Measurements from ENCODE around the gene SLC27A3.
"Not testable (repeated sequence)": the region's sequence is repeated elsewhere in the genome, so short reads cannot be mapped to it uniquely, and the experiment has no call there.

The SLC27A3 gene

DNA sequence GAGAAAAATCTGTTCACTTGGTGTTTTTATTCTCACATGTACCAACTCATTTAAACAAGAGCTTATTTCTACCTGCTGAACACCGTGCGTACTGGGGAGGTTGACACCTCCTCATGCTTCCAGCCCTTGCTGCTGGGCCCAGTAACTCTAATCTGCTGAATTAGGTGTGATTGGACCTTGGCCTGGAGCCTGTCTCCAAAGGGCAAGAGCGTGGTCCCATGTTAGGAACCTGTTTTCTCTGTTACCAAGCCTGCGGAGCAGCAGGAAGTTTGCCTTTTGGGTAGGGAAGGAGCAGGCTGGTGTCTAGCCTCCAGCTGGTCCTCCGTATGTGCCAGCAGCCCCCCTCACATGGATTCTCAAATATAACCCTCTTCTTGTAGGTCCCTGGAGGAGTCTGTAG, 10.9 kb upstream of the SLC27A3 start:
- DNase-seq (ENCODE audit: insufficient read length) (no peak), FAIRE-seq (no peak)
- TF ChIP-seq POLR2A (IDR thresholded peaks at IDR 0.05; ENCODE audit: low read depth, low read length) (no peak), TAF1 (IDR thresholded peaks at IDR 0.05; ENCODE audit: borderline replicate concordance, low read depth, low read length) (no peak), POLR2AphosphoS5 (IDR thresholded peaks at IDR 0.05; ENCODE audit: low read depth, low read length) (no peak)

- FAIRE-seq; DNase-seq (ENCODE audit: insufficient read length): not testable (repeated sequence)
Observed at GRCh38 chr1:153766663-153767062, 8.5 kb upstream of the SLC27A3 start.

DNA sequence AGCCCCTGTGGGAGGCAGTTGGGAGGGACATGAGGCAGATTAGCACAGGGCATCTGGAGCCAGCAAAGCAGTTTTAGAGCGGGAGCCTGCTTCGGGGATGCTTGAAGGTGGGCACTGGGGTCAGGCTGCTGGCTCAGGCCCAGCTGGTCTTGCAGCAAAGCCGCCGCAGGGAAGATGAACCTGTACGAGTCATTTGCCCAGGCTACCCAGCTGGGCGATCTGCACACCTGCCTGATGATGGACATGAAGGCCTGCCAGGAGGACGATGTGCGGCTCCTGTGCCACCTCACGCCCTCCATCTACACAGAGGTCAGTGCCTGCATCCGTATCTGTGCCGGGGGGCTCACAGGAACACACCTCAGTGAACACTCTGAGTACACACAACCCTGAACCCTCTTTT, 7.7 kb upstream of the SLC27A3 start:
- no peak for TF ChIP-seq POLR2A (IDR thresholded peaks at IDR 0.05; ENCODE audit: low read depth, low read length)
- no peak for TF ChIP-seq TAF1 (IDR thresholded peaks at IDR 0.05; ENCODE audit: borderline replicate concordance, low read depth, low read length)
- no peak for TF ChIP-seq POLR2AphosphoS5 (IDR thresholded peaks at IDR 0.05; ENCODE audit: low read depth, low read length)
- FAIRE-seq (no peak), DNase-seq (ENCODE audit: insufficient read length) (no peak)

DNA sequence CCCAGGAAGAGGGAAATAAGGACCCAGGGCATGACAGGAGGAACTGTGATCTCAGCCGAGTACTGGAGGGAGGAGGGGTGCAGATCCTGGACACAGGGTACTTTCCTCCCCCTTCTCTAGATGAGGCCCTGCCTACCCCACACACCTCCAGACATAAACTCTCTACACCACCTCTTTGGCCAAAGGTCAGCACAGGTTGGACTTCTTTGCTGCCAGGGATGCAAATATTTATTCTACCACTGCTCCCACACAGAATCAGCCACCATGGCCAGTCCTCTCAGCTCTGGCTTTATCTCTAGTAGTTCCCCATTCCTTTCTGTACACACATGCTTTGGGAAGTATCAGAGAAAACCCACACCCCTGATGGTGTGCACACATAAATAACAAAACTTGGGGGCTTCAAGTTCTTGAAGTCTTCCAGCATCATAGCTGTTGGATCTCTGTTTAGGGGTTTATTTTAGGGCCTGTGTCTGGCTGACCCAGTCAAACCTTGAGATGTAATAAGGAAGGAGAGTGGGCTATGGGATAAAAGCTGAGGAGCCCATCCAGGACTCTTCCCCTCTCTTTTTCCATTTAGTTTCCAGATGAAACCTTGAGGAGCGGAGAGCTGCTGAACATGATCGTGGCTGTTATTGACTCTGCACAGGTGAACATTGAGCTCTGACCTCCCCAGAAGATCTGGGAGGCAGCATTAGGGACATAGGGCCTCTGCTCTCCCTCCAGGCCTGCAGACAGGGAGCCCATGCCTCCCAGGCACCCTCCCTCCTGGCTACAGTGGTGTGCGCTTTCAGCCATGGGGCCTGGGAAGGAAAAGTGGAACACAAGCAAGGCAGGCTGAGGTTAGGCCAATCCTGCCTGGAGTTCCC, 6.7 kb upstream of the SLC27A3 start:
- TF ChIP-seq TAF1 (IDR thresholded peaks at IDR 0.05; ENCODE audit: borderline replicate concordance, low read depth, low read length) (no peak), POLR2AphosphoS5 (IDR thresholded peaks at IDR 0.05; ENCODE audit: low read depth, low read length) (no peak), POLR2A (IDR thresholded peaks at IDR 0.05; ENCODE audit: low read depth, low read length) (no peak)
- no peak for FAIRE-seq
- DNase-seq (ENCODE audit: insufficient read length), result no peak

GRCh38 chr1:153769221-153769620, 6.0 kb upstream of the SLC27A3 start:
- no peak for DNase-seq (ENCODE audit: insufficient read length)
- no peak for FAIRE-seq
- TF ChIP-seq TAF1 (IDR thresholded peaks at IDR 0.05; ENCODE audit: borderline replicate concordance, low read depth, low read length) (no peak), POLR2A (IDR thresholded peaks at IDR 0.05; ENCODE audit: low read depth, low read length) (no peak), POLR2AphosphoS5 (IDR thresholded peaks at IDR 0.05; ENCODE audit: low read depth, low read length) (no peak)

DNA sequence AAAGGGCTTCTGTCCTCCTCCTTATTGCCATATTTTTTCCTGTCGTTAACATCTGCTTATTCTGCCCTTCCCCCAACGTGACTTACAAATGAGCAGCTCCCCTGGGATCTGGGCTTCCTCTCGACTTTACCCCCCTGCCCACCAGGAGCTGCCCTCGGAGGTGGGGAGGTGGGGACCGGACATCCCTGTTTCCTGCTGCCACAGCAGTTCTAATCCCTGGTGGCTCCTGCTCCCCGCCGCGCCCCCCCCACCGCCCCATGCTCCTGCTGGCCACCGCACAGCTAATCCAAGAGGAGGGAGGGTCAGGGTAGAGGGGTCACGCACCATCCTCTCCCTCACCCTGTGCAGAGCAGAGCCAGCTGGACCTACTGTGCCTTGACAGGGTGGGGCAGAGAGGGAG, 4.4 kb upstream of the SLC27A3 start:
- no peak for FAIRE-seq
- no peak for DNase-seq (ENCODE audit: insufficient read length)
- TF ChIP-seq POLR2AphosphoS5 (IDR thresholded peaks at IDR 0.05; ENCODE audit: low read depth, low read length), result no peak
- TF ChIP-seq TAF1 (IDR thresholded peaks at IDR 0.05; ENCODE audit: borderline replicate concordance, low read depth, low read length), result no peak
- TF ChIP-seq POLR2A (IDR thresholded peaks at IDR 0.05; ENCODE audit: low read depth, low read length), result no peak

DNA sequence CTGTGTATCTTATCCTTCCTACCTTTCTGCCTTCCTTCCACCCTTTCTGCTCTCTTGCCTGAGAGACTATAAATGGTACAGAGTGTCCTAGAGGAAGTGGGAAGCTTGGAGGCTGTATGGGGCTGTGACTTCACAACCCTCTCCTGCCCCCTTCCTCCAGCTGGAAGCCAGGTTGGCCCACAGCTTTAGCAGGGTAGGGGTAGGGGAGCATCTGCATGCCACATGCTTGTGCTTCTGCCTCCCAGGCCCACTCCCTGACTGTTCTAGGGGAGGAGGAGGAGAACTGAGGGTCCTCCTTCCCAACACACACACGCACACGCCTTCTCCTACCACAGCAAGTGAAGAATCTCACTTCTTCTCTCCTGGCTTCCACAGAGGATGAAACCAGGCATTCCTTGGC, 3.9 kb upstream of the SLC27A3 start:
- DNase-seq (ENCODE audit: insufficient read length) (no peak), FAIRE-seq (no peak)
- TF ChIP-seq POLR2A (IDR thresholded peaks at IDR 0.05; ENCODE audit: low read depth, low read length) (no peak), TAF1 (IDR thresholded peaks at IDR 0.05; ENCODE audit: borderline replicate concordance, low read depth, low read length) (no peak), POLR2AphosphoS5 (IDR thresholded peaks at IDR 0.05; ENCODE audit: low read depth, low read length) (no peak)

DNA sequence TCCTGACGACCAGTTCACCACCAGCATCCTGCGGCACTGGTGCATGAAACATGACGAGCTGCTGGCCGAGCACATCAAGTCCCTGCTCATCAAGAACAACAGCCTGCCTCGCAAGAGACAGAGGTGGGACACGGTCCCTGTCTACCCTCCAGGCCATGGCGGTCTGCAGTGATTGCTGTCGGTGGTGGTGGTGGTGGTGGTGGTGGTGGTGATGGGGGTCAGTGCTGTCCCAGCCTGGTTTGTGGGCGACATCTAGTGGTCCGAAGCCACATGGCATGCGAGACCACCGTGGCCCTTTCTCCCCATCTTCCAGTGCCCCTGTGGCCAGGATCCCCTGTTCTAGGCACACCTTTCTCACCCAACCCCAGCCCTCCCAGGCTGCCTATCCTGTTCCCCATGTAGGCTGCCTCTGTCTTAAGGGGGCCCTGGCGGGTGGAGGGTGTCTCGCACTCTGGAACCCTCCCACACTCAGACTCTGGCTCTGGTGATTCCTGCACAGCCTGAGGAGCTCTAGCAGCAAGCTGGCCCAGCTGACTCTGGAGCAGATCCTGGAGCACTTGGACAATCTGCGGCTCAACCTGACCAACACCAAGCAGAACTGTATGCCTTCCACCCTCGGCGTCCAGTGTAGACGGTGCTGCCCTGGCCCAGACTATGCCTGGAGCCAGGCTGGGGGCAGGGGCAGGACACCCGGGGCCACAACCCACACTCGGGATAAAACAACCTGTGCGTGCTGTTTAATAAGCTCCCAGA, 3.2 kb upstream of the SLC27A3 start:
- no peak for FAIRE-seq
- DNase-seq (ENCODE audit: insufficient read length), result no peak

GRCh38 chr1:153773096-153773921, 1.9 kb upstream of the SLC27A3 start:
- FAIRE-seq, result peak; percentile 9
- DNase-seq (ENCODE audit: insufficient read length), result no peak
- no peak for TF ChIP-seq POLR2AphosphoS5 (IDR thresholded peaks at IDR 0.05; ENCODE audit: low read depth, low read length)
- TF ChIP-seq POLR2A (IDR thresholded peaks at IDR 0.05; ENCODE audit: low read depth, low read length), result no peak
- no peak for TF ChIP-seq TAF1 (IDR thresholded peaks at IDR 0.05; ENCODE audit: borderline replicate concordance, low read depth, low read length)

More for the DNA sequence above, 3.2 kb upstream of the SLC27A3 start:
- TF ChIP-seq TAF1 (IDR thresholded peaks at IDR 0.05; ENCODE audit: borderline replicate concordance, low read depth, low read length), result no peak
- no peak for TF ChIP-seq POLR2A (IDR thresholded peaks at IDR 0.05; ENCODE audit: low read depth, low read length)
- TF ChIP-seq POLR2AphosphoS5 (IDR thresholded peaks at IDR 0.05; ENCODE audit: low read depth, low read length), result no peak

- FAIRE-seq (no peak), DNase-seq (ENCODE audit: insufficient read length) (no peak)
- TF ChIP-seq POLR2A (IDR thresholded peaks at IDR 0.05; ENCODE audit: low read depth, low read length), result no peak
Observed at GRCh38 chr1:153774026-153774595, 1.1 kb upstream of the SLC27A3 start.

All from GM12892 (cell line).